Epithelial cell of esophagus (primary cell): ENCODE data around the gene QSOX1.
A peak's percentile ranks its signal among the peaks of the same experiment; 100 is the strongest.

ENCODE experiments used
- DNase-seq: peaks from one replicate; pipeline ENCODE4 v3.0.0; 2010; ENCODE audit warnings: low read depth
- H3K4me3 ChIP-seq: 2 replicates; pipeline ENCODE4 v1.5.1; 2011; ENCODE audit warnings: mild to moderate bottlenecking, low read length, control low read depth
- TF ChIP-seq, protein P1 (sequence below): IDR thresholded peaks from 2 replicates; pipeline ENCODE4 v1.5.1; 2011; ENCODE audit warnings: low read depth, mild to moderate bottlenecking, low read length, control low read depth, inconsistent platforms; ENCODE audit not compliant: insufficient read depth; ENCODE audit errors: missing control alignments

The QSOX1 gene

DNA sequence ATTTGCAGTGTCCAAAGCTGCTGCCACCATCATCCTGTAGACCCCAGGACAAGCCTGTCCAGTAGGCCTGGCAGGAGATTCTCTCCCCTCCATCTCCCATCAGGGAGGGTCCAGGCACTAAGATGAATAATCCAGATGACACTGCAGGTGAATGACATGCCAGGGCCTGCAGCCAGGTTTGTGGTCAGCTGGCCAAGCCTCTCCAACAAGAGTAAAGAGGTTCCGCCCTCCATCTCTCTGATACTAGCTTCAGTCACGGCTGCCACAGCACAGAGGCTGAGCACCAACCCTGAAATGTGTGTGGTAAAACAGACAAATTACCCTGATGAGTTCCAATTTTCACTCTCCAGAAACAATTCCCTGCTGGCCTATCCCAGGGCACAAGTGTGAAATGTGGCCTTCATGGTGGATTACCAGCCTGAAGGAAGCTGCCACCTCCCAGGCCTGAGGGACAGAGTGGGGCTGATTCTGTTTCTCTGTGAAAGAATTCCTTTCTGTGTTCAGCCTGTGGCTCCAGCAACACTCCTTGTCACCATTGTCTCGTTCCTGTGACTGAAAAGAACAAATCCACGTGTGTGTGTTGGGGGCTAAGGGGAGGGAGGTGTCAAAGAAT lies 55.4 kb downstream of the QSOX1 start:
- DNase-seq: peak; percentile 72
- TF ChIP-seq, protein P1, sequence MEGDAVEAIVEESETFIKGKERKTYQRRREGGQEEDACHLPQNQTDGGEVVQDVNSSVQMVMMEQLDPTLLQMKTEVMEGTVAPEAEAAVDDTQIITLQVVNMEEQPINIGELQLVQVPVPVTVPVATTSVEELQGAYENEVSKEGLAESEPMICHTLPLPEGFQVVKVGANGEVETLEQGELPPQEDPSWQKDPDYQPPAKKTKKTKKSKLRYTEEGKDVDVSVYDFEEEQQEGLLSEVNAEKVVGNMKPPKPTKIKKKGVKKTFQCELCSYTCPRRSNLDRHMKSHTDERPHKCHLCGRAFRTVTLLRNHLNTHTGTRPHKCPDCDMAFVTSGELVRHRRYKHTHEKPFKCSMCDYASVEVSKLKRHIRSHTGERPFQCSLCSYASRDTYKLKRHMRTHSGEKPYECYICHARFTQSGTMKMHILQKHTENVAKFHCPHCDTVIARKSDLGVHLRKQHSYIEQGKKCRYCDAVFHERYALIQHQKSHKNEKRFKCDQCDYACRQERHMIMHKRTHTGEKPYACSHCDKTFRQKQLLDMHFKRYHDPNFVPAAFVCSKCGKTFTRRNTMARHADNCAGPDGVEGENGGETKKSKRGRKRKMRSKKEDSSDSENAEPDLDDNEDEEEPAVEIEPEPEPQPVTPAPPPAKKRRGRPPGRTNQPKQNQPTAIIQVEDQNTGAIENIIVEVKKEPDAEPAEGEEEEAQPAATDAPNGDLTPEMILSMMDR: no peak
- H3K4me3 ChIP-seq: no peak overlapping the region

DNA sequence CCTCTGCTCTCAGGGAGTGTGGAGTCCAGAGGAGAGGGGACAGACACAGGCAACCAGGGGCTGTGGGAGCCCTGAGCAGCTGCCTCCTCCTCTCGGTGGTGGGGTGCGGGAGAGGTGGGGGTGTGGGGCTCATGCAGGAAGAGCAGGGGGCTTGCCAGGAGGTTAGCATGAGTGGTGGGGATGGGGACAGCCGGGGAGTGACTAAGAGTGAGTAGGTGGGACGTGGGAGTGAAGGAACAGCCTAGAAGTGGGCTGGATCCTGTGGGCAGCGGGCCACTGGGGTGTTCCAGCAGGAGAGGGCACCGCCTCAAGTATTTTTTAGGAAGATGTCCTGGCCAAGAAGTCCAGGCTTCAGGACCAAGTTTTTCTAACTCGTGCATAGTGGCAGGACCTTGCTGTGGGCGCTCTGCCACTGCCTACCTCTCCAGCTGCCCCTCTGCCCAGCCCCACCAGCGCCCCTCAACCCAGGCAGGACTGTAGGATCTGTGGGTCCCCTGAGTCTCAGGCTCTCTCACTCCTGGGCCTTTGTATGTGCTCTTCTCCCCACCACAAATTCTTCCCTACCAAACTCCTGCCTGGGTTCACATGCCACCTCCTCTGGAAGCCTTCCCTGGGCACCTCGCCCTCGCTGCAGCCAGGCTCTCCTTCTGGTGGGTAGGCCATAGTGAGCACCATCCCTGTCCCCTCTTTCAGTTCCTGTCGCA lies 56.6 kb downstream of the QSOX1 start:
- H3K4me3 ChIP-seq: no peak overlapping the region
- DNase-seq: no peak
- TF ChIP-seq, protein P1: no peak

DNA sequence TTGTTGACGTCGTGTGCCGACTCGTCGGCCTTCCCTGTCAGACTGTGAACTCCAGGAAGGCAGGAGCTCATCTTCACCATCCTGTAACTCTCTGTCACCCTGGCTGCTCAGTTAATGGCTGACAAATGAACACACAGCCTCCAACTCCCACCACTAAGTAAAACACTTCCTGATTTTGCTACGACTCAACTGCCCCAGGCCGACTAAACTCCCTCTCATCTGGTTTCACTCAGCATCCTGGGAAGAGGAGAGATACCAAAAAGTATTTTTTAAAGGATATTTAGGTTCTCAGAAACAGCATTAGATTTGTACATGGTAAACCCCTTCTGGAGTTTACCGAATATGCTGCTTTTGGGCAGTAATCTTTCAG lies 57.2 kb downstream of the QSOX1 start:
- H3K4me3 ChIP-seq: no peak overlapping the region
- DNase-seq: no peak
- TF ChIP-seq, protein P1: no peak

DNA sequence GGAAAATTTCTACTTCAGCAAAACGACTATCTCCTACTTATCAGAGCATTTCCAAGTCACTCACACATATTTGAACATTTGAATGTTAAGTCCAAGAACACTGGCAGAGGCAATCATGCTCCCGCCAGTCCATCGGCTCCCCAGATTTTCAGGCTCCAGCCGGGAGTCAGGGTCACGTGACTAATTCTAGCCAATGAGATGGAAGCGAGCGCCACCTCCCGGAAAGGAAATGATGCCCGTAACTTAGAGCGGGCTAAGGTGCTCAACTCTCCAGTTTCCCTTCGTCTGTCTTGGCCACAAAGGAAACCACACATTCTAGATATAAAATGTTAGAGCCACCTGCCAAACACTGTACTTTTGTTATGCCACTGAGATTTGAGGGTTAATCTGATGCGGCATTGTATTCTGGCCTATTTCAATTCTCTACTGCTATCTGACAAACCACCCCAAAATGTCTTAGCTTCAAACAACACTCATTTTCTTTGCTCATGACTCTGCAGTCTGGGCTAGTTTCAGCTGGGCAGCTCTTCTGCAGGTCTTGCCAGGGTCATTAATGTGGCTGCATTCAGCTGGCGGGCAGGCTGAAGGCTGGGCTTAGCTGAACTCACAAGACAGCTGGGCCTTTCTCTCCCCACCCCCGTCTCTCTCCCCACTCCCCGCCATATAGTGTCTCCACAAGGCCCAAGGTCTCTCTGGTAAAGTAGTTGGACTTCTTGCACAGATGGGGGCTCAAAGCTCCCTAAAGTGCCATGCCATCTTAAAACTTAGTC lies 58.9 kb downstream of the QSOX1 start:
- peak; percentile 22 for DNase-seq
- TF ChIP-seq, protein P1: no peak
- H3K4me3 ChIP-seq: no peak overlapping the region

DNA sequence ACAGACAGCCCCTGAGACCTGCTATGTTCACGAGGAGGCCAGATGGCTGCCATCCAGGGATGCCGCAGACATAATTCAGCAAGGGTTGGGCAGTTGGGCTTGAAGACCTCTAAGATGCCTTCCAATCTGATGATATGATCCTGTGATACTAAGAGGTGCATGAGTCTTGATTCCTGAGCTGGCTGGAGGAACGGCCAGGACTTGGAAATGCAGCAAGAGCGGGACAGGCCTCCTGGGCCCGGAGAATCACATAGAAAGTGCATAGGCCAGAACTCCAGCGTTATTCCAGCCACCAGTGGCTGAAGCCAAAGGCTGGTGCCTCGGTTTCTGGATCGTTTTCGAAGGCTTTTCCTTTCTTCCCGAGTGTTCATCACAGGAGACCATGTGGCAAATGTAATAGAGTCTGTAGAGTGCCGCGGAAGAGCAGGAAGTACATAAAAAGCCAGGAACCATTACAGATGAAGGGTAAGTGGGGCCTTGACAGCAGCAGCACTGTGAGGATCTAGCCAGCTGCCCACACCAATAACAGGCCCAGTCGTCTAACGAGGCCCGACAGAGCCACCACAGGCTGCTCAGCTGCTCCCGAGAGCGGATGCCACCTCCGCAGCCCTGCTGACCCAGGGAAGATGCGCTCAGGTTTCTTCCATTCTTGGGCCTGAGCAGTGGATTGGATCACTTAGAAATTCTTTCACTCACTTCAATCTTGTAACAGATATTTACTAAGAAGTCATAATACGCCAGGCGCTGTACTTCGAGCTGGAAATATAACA lies 61.4 kb downstream of the QSOX1 start:
- TF ChIP-seq, protein P1: no peak
- DNase-seq: no peak

DNA sequence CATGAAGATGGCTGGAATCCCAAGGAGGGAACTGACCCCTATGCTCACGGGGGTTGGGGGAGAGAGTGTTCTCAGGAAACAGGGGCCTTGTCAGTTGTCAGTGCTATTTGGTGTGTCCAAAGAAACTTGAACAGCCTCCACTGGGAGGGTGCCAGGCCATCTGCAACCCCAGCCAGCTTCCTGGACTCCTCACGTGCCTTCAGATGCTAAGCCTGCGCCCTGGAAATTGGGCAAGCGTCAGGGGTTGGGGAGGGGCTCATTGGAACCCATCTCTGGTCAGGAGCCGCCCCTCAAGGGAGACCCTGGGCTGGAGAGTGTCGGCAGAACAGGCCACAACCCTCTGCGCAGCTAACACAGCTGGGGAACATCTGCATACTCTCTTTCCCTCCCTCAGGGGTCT lies 62.3 kb downstream of the QSOX1 start:
- DNase-seq: no peak
- H3K4me3 ChIP-seq: no peak overlapping the region
- TF ChIP-seq, protein P1: no peak

More for the DNA sequence above, 61.4 kb downstream of the QSOX1 start:
- no peak overlapping the region for H3K4me3 ChIP-seq
